ENCODE measurements around the gene BIRC7. TPM values are rescaled to one million over a fixed set of nuclear protein-coding genes. Genes with fewer than 3 reads are reported as not detected.

The BIRC7 gene
- total RNA-seq, 2 experiments from 2014 or later: 0.42 TPM; not detected in 1

DNA sequence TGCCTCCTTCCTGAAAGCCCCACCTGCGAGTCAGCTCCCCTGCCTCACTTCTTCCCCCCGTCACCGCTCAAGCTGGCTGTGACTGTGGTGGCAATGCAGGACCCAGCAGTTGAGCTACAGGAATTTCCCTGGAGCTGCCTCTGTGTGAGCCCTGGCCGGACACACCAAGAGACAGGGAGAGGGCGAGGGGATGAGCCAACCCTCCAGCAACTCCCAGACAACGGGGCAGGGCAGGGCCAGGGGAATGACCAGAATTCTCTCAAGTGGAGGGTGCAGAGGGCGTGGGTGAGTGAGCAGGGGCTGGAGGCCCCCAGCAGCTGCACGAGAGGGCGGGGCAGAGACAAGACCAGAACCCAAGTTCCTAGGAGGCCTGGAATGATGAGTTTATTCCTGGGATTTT, 32.0 kb downstream of the BIRC7 start:
- H3K9me2 ChIP-seq (ENCODE audit: insufficient read depth, low read length): no peaks in the 10 kb centered on the region
- H3K36me3 ChIP-seq (ENCODE audit: insufficient read depth, low read length): no peaks in the 10 kb centered on the region
- H3K9me3 ChIP-seq (ENCODE audit: low read length): no peaks in the 10 kb centered on the region
- DNase-seq (ENCODE audit: low spot score): no peak
- CTCF ChIA-PET (ENCODE audit: unreplicated experiment): no interaction called here
- intact Hi-C loops (cut with micrococcal nuclease; ENCODE audit: unreplicated experiment): no loop called here
- H4K20me1 ChIP-seq (ENCODE audit: insufficient read depth, low read length): no peaks in the 10 kb centered on the region
- no peak overlapping the region for H3K4me2 ChIP-seq (ENCODE audit: low read length)
- H3K4me3 ChIP-seq (ENCODE audit: low read depth, low read length, poor library complexity, severe bottlenecking): no peak overlapping the region
- no peaks in the 10 kb centered on the region for H3K79me2 ChIP-seq (ENCODE audit: insufficient read depth, low read depth, low read length)
- peaks cover 5% of the 10 kb centered on the region for H3K4me1 ChIP-seq (ENCODE audit: insufficient read depth, low read length, poor library complexity, severe bottlenecking)
- H2AFZ ChIP-seq (ENCODE audit: low read length): no peak overlapping the region
- no TSS peak for BruUV-seq (replicated peaks)
- H3K27ac ChIP-seq (ENCODE audit: low read depth, low read length, poor library complexity, severe bottlenecking): no peak overlapping the region
- POLR2A ChIA-PET: no interaction called here
- TF ChIP-seq EZH2phosphoT487 (IDR thresholded peaks at IDR 0.05; ENCODE audit: borderline replicate concordance, low read depth, low read length): no peak
- TF ChIP-seq, protein P1, sequence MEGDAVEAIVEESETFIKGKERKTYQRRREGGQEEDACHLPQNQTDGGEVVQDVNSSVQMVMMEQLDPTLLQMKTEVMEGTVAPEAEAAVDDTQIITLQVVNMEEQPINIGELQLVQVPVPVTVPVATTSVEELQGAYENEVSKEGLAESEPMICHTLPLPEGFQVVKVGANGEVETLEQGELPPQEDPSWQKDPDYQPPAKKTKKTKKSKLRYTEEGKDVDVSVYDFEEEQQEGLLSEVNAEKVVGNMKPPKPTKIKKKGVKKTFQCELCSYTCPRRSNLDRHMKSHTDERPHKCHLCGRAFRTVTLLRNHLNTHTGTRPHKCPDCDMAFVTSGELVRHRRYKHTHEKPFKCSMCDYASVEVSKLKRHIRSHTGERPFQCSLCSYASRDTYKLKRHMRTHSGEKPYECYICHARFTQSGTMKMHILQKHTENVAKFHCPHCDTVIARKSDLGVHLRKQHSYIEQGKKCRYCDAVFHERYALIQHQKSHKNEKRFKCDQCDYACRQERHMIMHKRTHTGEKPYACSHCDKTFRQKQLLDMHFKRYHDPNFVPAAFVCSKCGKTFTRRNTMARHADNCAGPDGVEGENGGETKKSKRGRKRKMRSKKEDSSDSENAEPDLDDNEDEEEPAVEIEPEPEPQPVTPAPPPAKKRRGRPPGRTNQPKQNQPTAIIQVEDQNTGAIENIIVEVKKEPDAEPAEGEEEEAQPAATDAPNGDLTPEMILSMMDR (conservative IDR thresholded peaks at IDR 0.05; ENCODE audit: low read length): no peak

DNA sequence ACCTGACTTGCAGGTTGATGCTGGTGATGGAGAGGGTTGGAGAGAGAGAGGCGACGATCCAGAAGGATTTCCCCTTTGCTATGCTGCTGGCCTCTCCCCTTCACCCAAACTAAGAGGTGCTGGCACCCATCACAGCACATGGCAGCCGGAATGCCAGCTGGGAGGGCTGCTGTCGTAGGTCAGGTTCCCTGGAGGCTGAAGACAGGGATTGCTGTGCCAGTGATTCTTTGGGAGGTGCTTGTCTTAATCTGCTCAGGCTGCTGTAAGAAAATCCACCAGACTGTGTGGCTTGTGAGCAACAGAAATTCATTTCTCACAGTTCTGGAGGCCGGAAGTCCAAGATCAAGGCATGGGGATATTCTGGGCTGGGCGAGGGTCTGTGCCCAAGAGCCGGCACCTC, 32.6 kb downstream of the BIRC7 start:
- TF ChIP-seq, protein P1 (conservative IDR thresholded peaks at IDR 0.05; ENCODE audit: low read length): no peak
- no peak for TF ChIP-seq EZH2phosphoT487 (IDR thresholded peaks at IDR 0.05; ENCODE audit: borderline replicate concordance, low read depth, low read length)
- Histone ChIP-seq H3K36me3 (ENCODE audit: insufficient read depth, low read length) (no peaks in the 10 kb centered on the region), H3K9me2 (ENCODE audit: insufficient read depth, low read length) (no peaks in the 10 kb centered on the region), H3K27ac (ENCODE audit: low read depth, low read length, poor library complexity, severe bottlenecking) (no peak overlapping the region), H3K4me1 (ENCODE audit: insufficient read depth, low read length, poor library complexity, severe bottlenecking) (peaks cover 5% of the 10 kb centered on the region), H4K20me1 (ENCODE audit: insufficient read depth, low read length) (0 out of 2 replicates have a peak, but pooled peaks cover 3% of the 10 kb centered on the region), H3K9me3 (ENCODE audit: low read length) (no peaks in the 10 kb centered on the region), H2AFZ (ENCODE audit: low read length) (no peak overlapping the region), H3K4me3 (ENCODE audit: low read depth, low read length, poor library complexity, severe bottlenecking) (no peak overlapping the region), H3K4me2 (ENCODE audit: low read length) (no peak overlapping the region), H3K79me2 (ENCODE audit: insufficient read depth, low read depth, low read length) (peaks cover 5% of the 10 kb centered on the region)
- CTCF ChIA-PET (ENCODE audit: unreplicated experiment): no interaction called here
- intact Hi-C loops (cut with micrococcal nuclease; ENCODE audit: unreplicated experiment): no loop called here
- POLR2A ChIA-PET: no interaction called here
- no TSS peak for BruUV-seq (replicated peaks)
- DNase-seq (ENCODE audit: low spot score): no peak

DNA sequence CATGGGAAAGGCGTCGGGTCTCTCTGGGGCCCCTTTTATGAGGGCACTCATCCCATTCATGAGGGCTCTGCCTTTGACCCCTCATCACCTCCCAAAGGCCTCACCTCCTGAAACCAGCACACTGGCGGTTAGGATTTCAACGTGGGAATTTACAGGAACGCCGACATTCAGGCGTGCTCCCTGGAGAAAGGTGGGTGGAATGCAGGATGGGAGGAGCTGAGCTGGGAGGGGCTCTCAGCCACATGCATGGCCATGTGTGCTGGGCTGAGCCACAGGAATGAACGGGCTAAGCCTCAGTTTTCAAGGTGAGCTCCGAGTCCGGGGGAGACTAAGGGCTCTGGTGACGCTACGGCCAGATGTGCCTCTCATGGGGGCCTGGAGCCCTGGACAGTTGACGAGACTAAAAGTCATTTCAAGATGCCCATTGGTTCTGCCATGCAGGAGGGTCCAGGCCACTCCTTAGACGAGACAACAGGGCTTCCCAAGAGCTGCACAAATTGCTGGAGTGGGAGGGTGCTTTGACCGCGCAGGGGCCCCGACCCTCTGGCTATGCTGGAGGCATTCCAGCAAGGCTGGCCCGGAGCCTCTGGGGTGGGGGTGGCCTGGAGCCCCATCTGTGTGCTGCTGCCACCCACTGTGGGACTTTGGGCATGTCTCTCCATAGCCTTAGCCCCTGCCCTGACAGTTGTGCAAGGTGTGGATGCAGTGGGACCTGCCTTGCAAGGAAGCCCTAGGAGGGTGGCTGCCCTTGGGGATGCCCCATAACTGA, 33.1 kb downstream of the BIRC7 start:
- Histone ChIP-seq H3K9me3 (ENCODE audit: low read length) (no peaks in the 10 kb centered on the region), H4K20me1 (ENCODE audit: insufficient read depth, low read length) (peaks cover 9% of the 10 kb centered on the region; the same call in 1 of the 2 replicates), H3K9me2 (ENCODE audit: insufficient read depth, low read length) (no peaks in the 10 kb centered on the region), H3K4me2 (ENCODE audit: low read length) (no peak overlapping the region), H2AFZ (ENCODE audit: low read length) (no peak overlapping the region), H3K4me1 (ENCODE audit: insufficient read depth, low read length, poor library complexity, severe bottlenecking) (peaks cover 10% of the 10 kb centered on the region), H3K27ac (ENCODE audit: low read depth, low read length, poor library complexity, severe bottlenecking) (no peak overlapping the region), H3K79me2 (ENCODE audit: insufficient read depth, low read depth, low read length) (peaks cover 11% of the 10 kb centered on the region), H3K4me3 (ENCODE audit: low read depth, low read length, poor library complexity, severe bottlenecking) (no peak overlapping the region), H3K36me3 (ENCODE audit: insufficient read depth, low read length) (no peaks in the 10 kb centered on the region)
- ChIA-PET CTCF (ENCODE audit: unreplicated experiment) (no interaction called here), POLR2A (no interaction called here)
- DNase-seq (ENCODE audit: low spot score): no peak
- BruUV-seq (replicated peaks): no TSS peak
- intact Hi-C loops (cut with micrococcal nuclease; ENCODE audit: unreplicated experiment): no loop called here
- TF ChIP-seq, protein P1 (conservative IDR thresholded peaks at IDR 0.05; ENCODE audit: low read length): no peak
- TF ChIP-seq EZH2phosphoT487 (IDR thresholded peaks at IDR 0.05; ENCODE audit: borderline replicate concordance, low read depth, low read length): no peak

All from OCI-LY7 (cell line).